Purkinje cell (primary cell): ENCODE measurements around the gene IGF2BP2. TPM values are rescaled to one million over a fixed set of nuclear protein-coding genes. Genes with fewer than 3 reads are reported as not detected.

Experiments used
- polyA plus RNA-seq: library from polyadenylated mRNA; unstranded; fragments of >200 nt; fragmentation: Nextera tagmentation; gene quantifications from 2 replicates; pipeline ENCODE4 v1.2.1, GENCODE V29; 2014

IGF2BP2 gene
- 0.31 TPM in 1 of 2 replicates, not detected in the other for polyA plus RNA-seq

GRCh38 chr3:185825006-185825638 lies at the start of gene IGF2BP2:
Gene IGF2BP2 (minus strand): TSS chr3:185825042. CDS start chr3:185824960, 82 bp downstream.

Other genes starting within 250 kb of the IGF2BP2 start
- gene SENP2, start 238.7 kb downstream of the IGF2BP2 start, polyA plus RNA-seq = 14.6 and 27.1 TPM in 2 replicates
- gene TRA2B, start 113.0 kb upstream of the IGF2BP2 start, polyA plus RNA-seq = 47.0 and 56.1 TPM in 2 replicates